ENCODE results near the gene TM9SF1. TPM values are rescaled to one million over a fixed set of nuclear protein-coding genes. Genes with fewer than 3 reads are reported as not detected.

Gene TM9SF1
- polyA plus RNA-seq, 2 of the 4 experiments (the other 2 are of a cell fraction) = 48.0 to 62.2 TPM

GRCh38 chr14:24144451-24144850 is 50.8 kb downstream of the TM9SF1 start:
- no peak for DNase-seq (ENCODE audit: low read depth in 1 of 2, low spot score in 1 of 2)
- ChIA-PET POLR2A (no interaction called here), CTCF (interaction anchor here (0.8 to 12.6 kb wide), 5 partner anchors 9 to 36 kb away, joined by 3 to 168 read pairs (median 3); partner anchors contain the start of genes DCAF11, IRF9, NRL and PSME1)
- WGBS (ENCODE audit: missing lambda C conversion rate) = 14% methylated on average over 1 of the region's 1 CpG
- no peak for TF ChIP-seq HOXB5 (CRISPR knock-in tag; IDR thresholded peaks at IDR 0.05)
- no peak for TF ChIP-seq BHLHE40 (IDR thresholded peaks at IDR 0.05; ENCODE audit: low read depth, low read length)
- TF ChIP-seq KDM1A (IDR thresholded peaks at IDR 0.05; ENCODE audit: low read depth) = peak; percentile 67; the same call in 1 of the 2 replicates
- no peak for TF ChIP-seq ESRRA (IDR thresholded peaks at IDR 0.05; ENCODE audit: borderline replicate concordance, low read length)
- no peak for TF ChIP-seq ZC3H11A (IDR thresholded peaks at IDR 0.05)
- TF ChIP-seq POLR2AphosphoS2 (conservative IDR thresholded peaks at IDR 0.05; ENCODE audit: low read length) = no peak
- TF ChIP-seq HDAC2 (IDR thresholded peaks at IDR 0.05) = 0 out of 2 replicates have a peak, but pooled peaks have one; percentile 49
- no peak for TF ChIP-seq RNF2 (IDR thresholded peaks at IDR 0.05; ENCODE audit: borderline replicate concordance, low read depth)
- TF ChIP-seq EHF (CRISPR knock-in tag; IDR thresholded peaks at IDR 0.05) = no peak
- TF ChIP-seq HOXB13 (CRISPR knock-in tag; IDR thresholded peaks at IDR 0.05; ENCODE audit: low read depth) = no peak
- no peak for TF ChIP-seq CBX8 (IDR thresholded peaks at IDR 0.05)
- TF ChIP-seq TFCP2L1 (CRISPR knock-in tag; IDR thresholded peaks at IDR 0.05) = no peak
- TF ChIP-seq HEYL (CRISPR knock-in tag; IDR thresholded peaks at IDR 0.05) = no peak
- no peak for TF ChIP-seq JUNB (IDR thresholded peaks at IDR 0.05)
- ATAC-seq = no peak
- Histone ChIP-seq H3K9me3 (no peaks in the 10 kb centered on the region), H3K4me3 (no peak overlapping the region), H3K4me2 (no peak overlapping the region), H3K27ac (no peak overlapping the region), H3K4me1 (peaks cover 24% of the 10 kb centered on the region)
- FAIRE-seq = no peak

- DNase-seq (ENCODE audit: low read depth in 1 of 2, low spot score in 1 of 2) (no peak), FAIRE-seq (no peak), ATAC-seq (no peak)
- H3K4me3 ChIP-seq = no peak overlapping the region
- WGBS (ENCODE audit: missing lambda C conversion rate) = 95% methylated on average over 2 of the region's 2 CpGs
- CTCF ChIA-PET = interaction anchor here (1.1 to 12.6 kb wide), 3 partner anchors 8 to 19 kb away, joined by 3 to 168 read pairs (median 3); partner anchors contain the start of genes IRF9 and PSME1
- H3K4me1 ChIP-seq = peaks cover 31% of the 10 kb centered on the region
- no peak overlapping the region for H3K27ac ChIP-seq
- POLR2A ChIA-PET = no interaction called here
- H3K9me3 ChIP-seq = no peaks in the 10 kb centered on the region
- H3K4me2 ChIP-seq = no peak overlapping the region
- TF ChIP-seq, protein P1, sequence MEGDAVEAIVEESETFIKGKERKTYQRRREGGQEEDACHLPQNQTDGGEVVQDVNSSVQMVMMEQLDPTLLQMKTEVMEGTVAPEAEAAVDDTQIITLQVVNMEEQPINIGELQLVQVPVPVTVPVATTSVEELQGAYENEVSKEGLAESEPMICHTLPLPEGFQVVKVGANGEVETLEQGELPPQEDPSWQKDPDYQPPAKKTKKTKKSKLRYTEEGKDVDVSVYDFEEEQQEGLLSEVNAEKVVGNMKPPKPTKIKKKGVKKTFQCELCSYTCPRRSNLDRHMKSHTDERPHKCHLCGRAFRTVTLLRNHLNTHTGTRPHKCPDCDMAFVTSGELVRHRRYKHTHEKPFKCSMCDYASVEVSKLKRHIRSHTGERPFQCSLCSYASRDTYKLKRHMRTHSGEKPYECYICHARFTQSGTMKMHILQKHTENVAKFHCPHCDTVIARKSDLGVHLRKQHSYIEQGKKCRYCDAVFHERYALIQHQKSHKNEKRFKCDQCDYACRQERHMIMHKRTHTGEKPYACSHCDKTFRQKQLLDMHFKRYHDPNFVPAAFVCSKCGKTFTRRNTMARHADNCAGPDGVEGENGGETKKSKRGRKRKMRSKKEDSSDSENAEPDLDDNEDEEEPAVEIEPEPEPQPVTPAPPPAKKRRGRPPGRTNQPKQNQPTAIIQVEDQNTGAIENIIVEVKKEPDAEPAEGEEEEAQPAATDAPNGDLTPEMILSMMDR (IDR thresholded peaks at IDR 0.05) = no peak
- TF ChIP-seq HEYL (CRISPR knock-in tag; IDR thresholded peaks at IDR 0.05) (no peak), EHF (CRISPR knock-in tag; IDR thresholded peaks at IDR 0.05) (no peak), ZNF302 (CRISPR knock-in tag; IDR thresholded peaks at IDR 0.05) (no peak), HDAC2 (IDR thresholded peaks at IDR 0.05) (no peak), SREBF2 (IDR thresholded peaks at IDR 0.05) (no peak), MAZ (IDR thresholded peaks at IDR 0.05; ENCODE audit: borderline replicate concordance, low read depth, low read length) (no peak), TFCP2L1 (CRISPR knock-in tag; IDR thresholded peaks at IDR 0.05) (no peak), MAX (IDR thresholded peaks at IDR 0.05) (no peak), E2F6 (IDR thresholded peaks at IDR 0.05; ENCODE audit: borderline replicate concordance, low read depth) (no peak), CHD4 (IDR thresholded peaks at IDR 0.05; ENCODE audit: borderline replicate concordance) (no peak), KDM1A (IDR thresholded peaks at IDR 0.05; ENCODE audit: low read depth) (no peak), ZFP36 (IDR thresholded peaks at IDR 0.05; ENCODE audit: borderline replicate concordance, partially characterized antibody) (no peak)
- TF ChIP-seq, protein P2, sequence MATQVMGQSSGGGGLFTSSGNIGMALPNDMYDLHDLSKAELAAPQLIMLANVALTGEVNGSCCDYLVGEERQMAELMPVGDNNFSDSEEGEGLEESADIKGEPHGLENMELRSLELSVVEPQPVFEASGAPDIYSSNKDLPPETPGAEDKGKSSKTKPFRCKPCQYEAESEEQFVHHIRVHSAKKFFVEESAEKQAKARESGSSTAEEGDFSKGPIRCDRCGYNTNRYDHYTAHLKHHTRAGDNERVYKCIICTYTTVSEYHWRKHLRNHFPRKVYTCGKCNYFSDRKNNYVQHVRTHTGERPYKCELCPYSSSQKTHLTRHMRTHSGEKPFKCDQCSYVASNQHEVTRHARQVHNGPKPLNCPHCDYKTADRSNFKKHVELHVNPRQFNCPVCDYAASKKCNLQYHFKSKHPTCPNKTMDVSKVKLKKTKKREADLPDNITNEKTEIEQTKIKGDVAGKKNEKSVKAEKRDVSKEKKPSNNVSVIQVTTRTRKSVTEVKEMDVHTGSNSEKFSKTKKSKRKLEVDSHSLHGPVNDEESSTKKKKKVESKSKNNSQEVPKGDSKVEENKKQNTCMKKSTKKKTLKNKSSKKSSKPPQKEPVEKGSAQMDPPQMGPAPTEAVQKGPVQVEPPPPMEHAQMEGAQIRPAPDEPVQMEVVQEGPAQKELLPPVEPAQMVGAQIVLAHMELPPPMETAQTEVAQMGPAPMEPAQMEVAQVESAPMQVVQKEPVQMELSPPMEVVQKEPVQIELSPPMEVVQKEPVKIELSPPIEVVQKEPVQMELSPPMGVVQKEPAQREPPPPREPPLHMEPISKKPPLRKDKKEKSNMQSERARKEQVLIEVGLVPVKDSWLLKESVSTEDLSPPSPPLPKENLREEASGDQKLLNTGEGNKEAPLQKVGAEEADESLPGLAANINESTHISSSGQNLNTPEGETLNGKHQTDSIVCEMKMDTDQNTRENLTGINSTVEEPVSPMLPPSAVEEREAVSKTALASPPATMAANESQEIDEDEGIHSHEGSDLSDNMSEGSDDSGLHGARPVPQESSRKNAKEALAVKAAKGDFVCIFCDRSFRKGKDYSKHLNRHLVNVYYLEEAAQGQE (IDR thresholded peaks at IDR 0.05) = no peak
These were observed 51.7 kb downstream of the TM9SF1 start for GRCh38 chr14:24143511-24143910.
